Measurements from ENCODE around the gene COL1A1. TPM values are rescaled to one million over a fixed set of nuclear protein-coding genes. Genes with fewer than 3 reads are reported as not detected.
A peak's percentile ranks its signal among the peaks of the same experiment; 100 is the strongest.

The COL1A1 gene
- total RNA-seq, 1 donor from 2014 or later = 1.1 TPM

DNA sequence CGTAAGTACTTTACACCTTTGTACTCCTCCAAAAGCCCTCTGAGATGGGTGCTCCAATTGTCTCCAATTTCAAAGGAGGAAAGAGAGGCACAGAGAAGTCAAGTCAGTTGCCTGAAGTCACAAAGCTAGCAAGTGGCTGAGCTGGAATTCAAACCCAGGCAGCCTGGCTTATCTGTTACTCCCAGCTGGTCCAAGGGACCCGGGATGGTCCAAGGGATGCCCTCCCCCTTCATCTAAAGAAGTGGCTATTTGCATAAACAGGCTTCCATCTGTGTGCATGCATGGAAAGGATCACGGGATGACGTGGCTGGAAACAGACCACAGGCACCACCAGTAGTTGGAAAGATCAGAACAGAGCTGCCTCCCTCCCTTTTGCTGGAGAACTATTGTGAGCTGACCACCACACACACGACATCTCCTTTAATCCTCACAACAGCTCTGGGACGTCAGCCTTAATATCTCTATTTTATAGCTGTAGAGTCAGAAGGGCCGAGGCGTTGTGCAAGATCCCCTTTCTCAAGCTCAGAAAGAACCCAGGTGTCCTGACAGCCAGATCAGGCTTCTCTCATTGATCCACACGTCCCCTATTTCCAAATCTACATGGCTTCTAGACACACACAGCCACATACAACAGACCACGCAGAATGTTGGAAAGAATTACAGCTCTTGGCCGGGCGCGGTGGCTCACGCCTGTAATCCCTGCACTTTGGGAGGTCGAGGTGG, 10.9 kb upstream of the COL1A1 start:
- H3K4me1 ChIP-seq = peaks cover 31% of the 10 kb centered on the region
- H3K27ac ChIP-seq = no peak overlapping the region
- TF ChIP-seq EZH2 (IDR thresholded peaks at IDR 0.05) = no peak
- TF ChIP-seq EZH2phosphoT487 (IDR thresholded peaks at IDR 0.05) = no peak
- TF ChIP-seq, protein P1, sequence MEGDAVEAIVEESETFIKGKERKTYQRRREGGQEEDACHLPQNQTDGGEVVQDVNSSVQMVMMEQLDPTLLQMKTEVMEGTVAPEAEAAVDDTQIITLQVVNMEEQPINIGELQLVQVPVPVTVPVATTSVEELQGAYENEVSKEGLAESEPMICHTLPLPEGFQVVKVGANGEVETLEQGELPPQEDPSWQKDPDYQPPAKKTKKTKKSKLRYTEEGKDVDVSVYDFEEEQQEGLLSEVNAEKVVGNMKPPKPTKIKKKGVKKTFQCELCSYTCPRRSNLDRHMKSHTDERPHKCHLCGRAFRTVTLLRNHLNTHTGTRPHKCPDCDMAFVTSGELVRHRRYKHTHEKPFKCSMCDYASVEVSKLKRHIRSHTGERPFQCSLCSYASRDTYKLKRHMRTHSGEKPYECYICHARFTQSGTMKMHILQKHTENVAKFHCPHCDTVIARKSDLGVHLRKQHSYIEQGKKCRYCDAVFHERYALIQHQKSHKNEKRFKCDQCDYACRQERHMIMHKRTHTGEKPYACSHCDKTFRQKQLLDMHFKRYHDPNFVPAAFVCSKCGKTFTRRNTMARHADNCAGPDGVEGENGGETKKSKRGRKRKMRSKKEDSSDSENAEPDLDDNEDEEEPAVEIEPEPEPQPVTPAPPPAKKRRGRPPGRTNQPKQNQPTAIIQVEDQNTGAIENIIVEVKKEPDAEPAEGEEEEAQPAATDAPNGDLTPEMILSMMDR (IDR thresholded peaks at IDR 0.05) = no peak
- H3K79me2 ChIP-seq (ENCODE audit: low read depth) = no peaks in the 10 kb centered on the region
- H3K27me3 Mint-ChIP-seq (ENCODE audit: insufficient read depth, low read depth) = peaks cover 13% of the 10 kb centered on the region
- peak overlapping the region; percentile 90 for H3K27ac Mint-ChIP-seq
- peaks cover 10% of the 10 kb centered on the region for H3K27me3 ChIP-seq
- no peak for DNase-seq (ENCODE audit: low spot score)
- H3K36me3 Mint-ChIP-seq = no peaks in the 10 kb centered on the region
- no peaks in the 10 kb centered on the region for H4K20me1 ChIP-seq (ENCODE audit: low read depth)
- H3F3A ChIP-seq (ENCODE audit: low read depth) = peaks cover 9% of the 10 kb centered on the region
- H2AFZ ChIP-seq (replicated peaks) = no peak overlapping the region
- no peaks in the 10 kb centered on the region for H3K36me3 ChIP-seq
- peaks cover 67% of the 10 kb centered on the region for H3K4me1 Mint-ChIP-seq
- H3K4me2 ChIP-seq = peak overlapping the region; percentile 21
- peaks cover 2% of the 10 kb centered on the region for H3K9me3 Mint-ChIP-seq
- H3K4me3 Mint-ChIP-seq = peak overlapping the region; percentile 37
- H3K9me3 ChIP-seq (ENCODE audit: low read depth) = no peaks in the 10 kb centered on the region
- no peak overlapping the region for H3K4me3 ChIP-seq
- no peak overlapping the region for H3K9ac ChIP-seq

DNA sequence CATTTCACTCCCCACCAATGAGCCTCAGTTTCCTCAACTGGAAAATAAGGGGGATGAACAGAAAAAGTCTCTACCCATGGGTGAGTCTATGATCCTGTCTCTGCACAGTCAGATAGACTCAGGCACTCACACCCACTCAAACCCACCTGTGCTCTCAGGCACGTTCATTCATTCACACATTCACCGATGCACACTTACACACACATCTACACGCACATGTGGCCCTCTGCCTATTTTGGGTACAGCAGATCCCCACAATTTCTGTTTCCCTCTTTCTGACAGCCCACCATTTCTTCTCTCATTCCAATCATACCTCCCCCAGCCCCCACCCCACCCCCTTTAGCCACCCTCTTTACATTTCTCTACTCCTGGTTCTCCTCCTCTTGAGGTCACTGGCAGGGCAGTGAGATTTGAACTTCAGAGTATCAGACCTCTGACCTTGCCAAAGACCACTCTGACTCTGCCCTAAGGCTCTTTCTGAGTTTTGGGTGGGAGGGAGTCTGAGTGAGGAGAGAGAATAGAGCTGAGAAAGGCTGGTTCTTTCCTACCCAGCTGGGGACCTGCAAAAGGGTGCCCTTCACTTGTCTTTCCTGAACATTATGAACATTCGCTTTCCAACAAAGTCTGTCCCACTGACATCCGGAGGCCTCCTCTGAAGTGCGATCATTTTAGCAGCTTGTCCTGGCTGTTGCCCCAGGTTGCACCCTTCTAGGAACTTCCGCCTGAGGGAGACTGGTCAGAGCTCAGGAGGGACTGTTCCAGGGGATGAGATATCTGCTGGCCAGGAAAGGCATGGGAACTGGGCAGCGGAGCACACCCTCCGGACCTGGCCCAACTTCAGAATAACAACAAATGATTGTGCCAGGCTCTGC, 10.1 kb upstream of the COL1A1 start:
- H3K27ac ChIP-seq = no peak overlapping the region
- H3K4me3 ChIP-seq = no peak overlapping the region
- H3K9me3 Mint-ChIP-seq = peaks cover 2% of the 10 kb centered on the region
- TF ChIP-seq EZH2phosphoT487 (IDR thresholded peaks at IDR 0.05) = no peak
- TF ChIP-seq, protein P1 (IDR thresholded peaks at IDR 0.05) = no peak
- no peak for TF ChIP-seq EZH2 (IDR thresholded peaks at IDR 0.05)
- H3K9ac ChIP-seq = no peak overlapping the region
- no peak overlapping the region for H2AFZ ChIP-seq (replicated peaks)
- no peaks in the 10 kb centered on the region for H3K9me3 ChIP-seq (ENCODE audit: low read depth)
- peaks cover 71% of the 10 kb centered on the region for H3K4me1 Mint-ChIP-seq
- H4K20me1 ChIP-seq (ENCODE audit: low read depth) = no peaks in the 10 kb centered on the region
- no peaks in the 10 kb centered on the region for H3K36me3 ChIP-seq
- H3K36me3 Mint-ChIP-seq = no peaks in the 10 kb centered on the region
- H3F3A ChIP-seq (ENCODE audit: low read depth) = peaks cover 13% of the 10 kb centered on the region
- peak overlapping the region; percentile 91 for H3K27ac Mint-ChIP-seq
- peak overlapping the region; percentile 69 for H3K4me3 Mint-ChIP-seq
- peaks cover 10% of the 10 kb centered on the region for H3K27me3 ChIP-seq
- H3K79me2 ChIP-seq (ENCODE audit: low read depth) = no peaks in the 10 kb centered on the region
- peaks cover 38% of the 10 kb centered on the region for H3K4me1 ChIP-seq
- peaks cover 13% of the 10 kb centered on the region for H3K27me3 Mint-ChIP-seq (ENCODE audit: insufficient read depth, low read depth)
- no peak for DNase-seq (ENCODE audit: low spot score)
- H3K4me2 ChIP-seq = peak overlapping the region; percentile 55

DNA sequence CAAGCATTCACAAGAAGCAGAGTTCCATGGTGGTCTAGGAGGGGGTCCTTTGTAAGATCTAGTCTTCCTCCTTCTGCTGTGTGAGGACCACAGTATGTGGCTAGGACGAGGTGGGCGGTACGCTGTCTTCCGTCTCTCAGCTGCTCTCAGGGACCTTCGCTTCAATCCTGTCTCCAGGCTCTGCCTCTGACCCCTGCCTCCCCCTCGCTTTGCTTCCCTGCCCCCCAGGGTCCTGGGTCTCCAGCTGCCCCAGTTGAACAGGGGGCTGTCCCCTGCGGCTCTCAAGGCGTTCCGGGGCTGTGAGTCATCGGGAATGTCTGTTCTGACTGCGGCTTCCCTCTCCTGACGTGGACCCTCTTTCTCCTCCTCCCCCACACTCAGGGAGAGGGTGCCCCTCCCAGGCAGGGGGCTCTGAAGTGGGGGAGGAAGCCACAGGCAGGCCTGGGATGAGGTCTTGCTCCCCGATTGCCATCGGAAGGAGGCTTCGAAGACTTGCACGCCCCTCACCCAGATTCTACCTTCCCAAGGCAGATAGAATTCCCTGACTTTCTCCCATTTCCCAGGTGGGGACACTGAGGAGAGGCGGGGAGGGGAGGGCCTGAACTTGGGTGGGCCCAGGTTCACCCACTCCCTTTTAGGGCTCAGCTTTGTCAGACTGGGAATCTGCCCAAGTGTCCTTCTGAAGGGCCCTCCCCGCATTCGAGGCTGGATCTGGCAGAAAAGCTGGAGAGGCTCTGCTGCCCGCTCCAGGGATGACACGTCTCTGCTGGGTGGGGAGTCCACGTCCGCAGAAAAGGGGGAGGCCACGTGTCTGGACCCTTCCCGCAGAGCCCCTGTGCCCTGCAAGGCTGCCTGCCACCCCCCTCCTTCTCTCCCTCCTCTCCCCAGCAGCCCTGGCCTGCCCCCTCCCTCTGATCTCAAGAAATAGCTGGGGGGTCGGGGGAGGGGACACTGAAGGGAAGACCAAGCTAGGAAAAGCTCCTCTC, 9.1 kb upstream of the COL1A1 start:
- peaks cover 19% of the 10 kb centered on the region for H3F3A ChIP-seq (ENCODE audit: low read depth)
- no peaks in the 10 kb centered on the region for H3K79me2 ChIP-seq (ENCODE audit: low read depth)
- H3K36me3 ChIP-seq = no peaks in the 10 kb centered on the region
- no peaks in the 10 kb centered on the region for H3K36me3 Mint-ChIP-seq
- peaks cover 72% of the 10 kb centered on the region for H3K4me1 Mint-ChIP-seq
- no peaks in the 10 kb centered on the region for H3K9me3 ChIP-seq (ENCODE audit: low read depth)
- peak overlapping the region; percentile 69 for H3K4me3 Mint-ChIP-seq
- H3K4me2 ChIP-seq = peak overlapping the region; percentile 55
- H3K9ac ChIP-seq = no peak overlapping the region
- H3K27me3 Mint-ChIP-seq (ENCODE audit: insufficient read depth, low read depth) = peaks cover 13% of the 10 kb centered on the region
- no peak overlapping the region for H3K4me3 ChIP-seq
- peak; percentile 48 for DNase-seq (ENCODE audit: low spot score)
- H3K4me1 ChIP-seq = peaks cover 43% of the 10 kb centered on the region
- H4K20me1 ChIP-seq (ENCODE audit: low read depth) = no peaks in the 10 kb centered on the region
- H3K27me3 ChIP-seq = peaks cover 10% of the 10 kb centered on the region
- peak overlapping the region; percentile 61 for H3K27ac Mint-ChIP-seq
- H2AFZ ChIP-seq (replicated peaks) = no peak overlapping the region
- TF ChIP-seq EZH2 (IDR thresholded peaks at IDR 0.05) = no peak
- TF ChIP-seq EZH2phosphoT487 (IDR thresholded peaks at IDR 0.05) = no peak
- no peak overlapping the region for H3K27ac ChIP-seq
- H3K9me3 Mint-ChIP-seq = no peaks in the 10 kb centered on the region

All from neural progenitor cell (in vitro differentiated cells).